Esophagus muscularis mucosa (tissue), 3 donors: ENCODE results near the gene DESI1.
"Not testable (repeated sequence)": the region's sequence is repeated elsewhere in the genome, so short reads cannot be mapped to it uniquely, and the experiment has no call there.

Source experiments
- CTCF ChIP-seq, 3 experiments: fragments of 200-600 bp in 2 of 3; fragments of 450-650 bp in 1 of 3; sonication (generic) in 2 of 3; IDR thresholded peaks; one replicate each; pipeline ENCODE4 v1.5.1; 2017 to 2019; ENCODE audit warnings: antibody characterized with exemption in 3 of 3, mild to moderate bottlenecking in 2 of 3, moderate library complexity in 1 of 3
- POLR2AphosphoS5 ChIP-seq, 2 donors: sonication (generic); formaldehyde crosslinking; IDR thresholded peaks; one replicate each; pipeline ENCODE4 v1.6.1; 2017; ENCODE audit warnings: antibody characterized with exemption in 2 of 2

- TF ChIP-seq CTCF, POLR2AphosphoS5 (IDR thresholded peaks at IDR 0.05): not testable (repeated sequence)
Observed at GRCh38 chr22:41593336-41593960, 27.4 kb downstream of the DESI1 start.
